ENCODE measurements around the gene CDC37L1.

DNA sequence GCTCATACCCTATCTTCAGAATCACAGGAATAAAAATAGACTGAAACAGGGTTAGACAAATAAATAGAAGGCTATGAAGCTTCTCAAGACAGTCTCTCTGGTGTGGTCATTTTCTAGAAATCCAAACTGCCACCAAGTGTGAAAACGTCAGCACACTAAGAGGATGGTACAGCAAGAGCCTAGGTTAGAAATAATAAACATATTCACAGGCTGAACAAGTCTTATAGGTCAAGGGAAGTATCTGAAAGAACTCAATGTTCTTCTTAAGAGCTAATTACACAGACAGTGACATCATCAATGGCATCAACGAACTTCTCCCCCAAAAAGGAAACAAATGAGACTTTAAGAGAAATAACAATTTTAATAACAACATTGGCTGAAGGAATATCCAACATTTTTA lies 39.9 kb upstream of the CDC37L1 start:
- TF ChIP-seq, protein P1, sequence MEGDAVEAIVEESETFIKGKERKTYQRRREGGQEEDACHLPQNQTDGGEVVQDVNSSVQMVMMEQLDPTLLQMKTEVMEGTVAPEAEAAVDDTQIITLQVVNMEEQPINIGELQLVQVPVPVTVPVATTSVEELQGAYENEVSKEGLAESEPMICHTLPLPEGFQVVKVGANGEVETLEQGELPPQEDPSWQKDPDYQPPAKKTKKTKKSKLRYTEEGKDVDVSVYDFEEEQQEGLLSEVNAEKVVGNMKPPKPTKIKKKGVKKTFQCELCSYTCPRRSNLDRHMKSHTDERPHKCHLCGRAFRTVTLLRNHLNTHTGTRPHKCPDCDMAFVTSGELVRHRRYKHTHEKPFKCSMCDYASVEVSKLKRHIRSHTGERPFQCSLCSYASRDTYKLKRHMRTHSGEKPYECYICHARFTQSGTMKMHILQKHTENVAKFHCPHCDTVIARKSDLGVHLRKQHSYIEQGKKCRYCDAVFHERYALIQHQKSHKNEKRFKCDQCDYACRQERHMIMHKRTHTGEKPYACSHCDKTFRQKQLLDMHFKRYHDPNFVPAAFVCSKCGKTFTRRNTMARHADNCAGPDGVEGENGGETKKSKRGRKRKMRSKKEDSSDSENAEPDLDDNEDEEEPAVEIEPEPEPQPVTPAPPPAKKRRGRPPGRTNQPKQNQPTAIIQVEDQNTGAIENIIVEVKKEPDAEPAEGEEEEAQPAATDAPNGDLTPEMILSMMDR (IDR thresholded peaks at IDR 0.05), result no peak
- TF ChIP-seq POLR2AphosphoS5 (IDR thresholded peaks at IDR 0.05), result no peak
- no peak for TF ChIP-seq POLR2A (IDR thresholded peaks at IDR 0.05)
